ENCODE data around the gene BTRC. TPM values are rescaled to one million over a fixed set of nuclear protein-coding genes. Genes with fewer than 3 reads are reported as not detected.
"Not testable (repeated sequence)": the region's sequence is repeated elsewhere in the genome, so short reads cannot be mapped to it uniquely, and the experiment has no call there.

BTRC gene
- total and polyA plus RNA-seq, 2 donors (not counting 3 experiments of a cell fraction or from before 2014, with no cell fraction given), result 11.6 to 18.5 TPM

DNA sequence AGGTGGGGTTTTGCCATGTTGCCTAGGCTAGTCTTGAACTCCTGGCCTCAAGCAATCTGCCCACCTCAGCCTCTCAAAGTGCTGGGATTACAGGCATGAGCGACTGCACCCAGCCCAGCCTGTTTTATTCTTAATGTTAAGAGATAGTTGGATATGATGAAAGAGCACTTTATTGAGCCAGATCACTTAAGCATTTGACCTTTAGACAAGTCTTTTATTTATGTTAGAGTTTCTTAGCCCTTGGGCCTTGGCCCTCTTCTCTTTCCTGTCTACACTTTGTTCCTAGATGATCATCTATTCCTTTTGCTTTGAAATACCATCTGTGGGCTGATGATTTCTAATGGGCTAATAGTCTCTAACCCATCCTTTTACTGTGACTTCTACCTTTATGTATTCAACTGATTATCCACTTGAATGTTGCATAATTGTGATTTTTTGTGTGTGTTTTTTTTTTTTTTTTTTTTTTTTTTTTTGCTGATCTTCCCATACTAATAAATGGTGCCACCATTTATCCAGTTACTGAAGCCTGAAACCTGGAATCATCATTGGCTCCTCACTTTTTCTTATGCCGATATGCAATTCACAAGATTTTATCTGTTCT is 34.8 kb downstream of the BTRC start:
- H3K9me1 ChIP-seq (replicated peaks; ENCODE audit: control insufficient read depth, extremely low read depth, insufficient read depth, low read length), result no peaks in the 10 kb centered on the region
- DNase-seq (ENCODE audit: low read depth, low spot score) (no peak), FAIRE-seq (no peak)
- H2AFZ ChIP-seq (ENCODE audit: low read depth, low read length), result no peak overlapping the region
- dilution Hi-C loops (cut with MboI; ENCODE audit: extremely low pct_ligation_motif_present, low sequenced_read_pairs) (no loop called here), intact Hi-C loops (cut with micrococcal nuclease) (no loop called here)
- no peak overlapping the region for H3K27ac ChIP-seq (ENCODE audit: insufficient read depth, low read depth, low read length)
- H3K4me3 ChIP-seq (replicated peaks in 1 of 3; ENCODE audit: insufficient read depth in 1 of 3, low read depth in 1 of 3, low read length in 3 of 3), result no peak overlapping the region
- no peaks in the 10 kb centered on the region for H3K4me1 ChIP-seq (ENCODE audit: control insufficient read depth, extremely low read depth, insufficient read depth, low read length)
- TF ChIP-seq GATA2 (IDR thresholded peaks at IDR 0.05; ENCODE audit: insufficient read depth, insufficient read length, low read depth, low read length), result no peak
- no peak for TF ChIP-seq MAX (IDR thresholded peaks at IDR 0.05; ENCODE audit: insufficient read depth, insufficient read length)
- no peak for TF ChIP-seq POLR2A (IDR thresholded peaks at IDR 0.05; ENCODE audit: low read depth, low read length)
- no peak for TF ChIP-seq MYC (IDR thresholded peaks at IDR 0.05; ENCODE audit: low read depth, low read length)
- TF ChIP-seq EZH2 (IDR thresholded peaks at IDR 0.05; ENCODE audit: borderline replicate concordance, low read depth, low read length, severe bottlenecking), result no peak
- TF ChIP-seq, protein P1, sequence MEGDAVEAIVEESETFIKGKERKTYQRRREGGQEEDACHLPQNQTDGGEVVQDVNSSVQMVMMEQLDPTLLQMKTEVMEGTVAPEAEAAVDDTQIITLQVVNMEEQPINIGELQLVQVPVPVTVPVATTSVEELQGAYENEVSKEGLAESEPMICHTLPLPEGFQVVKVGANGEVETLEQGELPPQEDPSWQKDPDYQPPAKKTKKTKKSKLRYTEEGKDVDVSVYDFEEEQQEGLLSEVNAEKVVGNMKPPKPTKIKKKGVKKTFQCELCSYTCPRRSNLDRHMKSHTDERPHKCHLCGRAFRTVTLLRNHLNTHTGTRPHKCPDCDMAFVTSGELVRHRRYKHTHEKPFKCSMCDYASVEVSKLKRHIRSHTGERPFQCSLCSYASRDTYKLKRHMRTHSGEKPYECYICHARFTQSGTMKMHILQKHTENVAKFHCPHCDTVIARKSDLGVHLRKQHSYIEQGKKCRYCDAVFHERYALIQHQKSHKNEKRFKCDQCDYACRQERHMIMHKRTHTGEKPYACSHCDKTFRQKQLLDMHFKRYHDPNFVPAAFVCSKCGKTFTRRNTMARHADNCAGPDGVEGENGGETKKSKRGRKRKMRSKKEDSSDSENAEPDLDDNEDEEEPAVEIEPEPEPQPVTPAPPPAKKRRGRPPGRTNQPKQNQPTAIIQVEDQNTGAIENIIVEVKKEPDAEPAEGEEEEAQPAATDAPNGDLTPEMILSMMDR (IDR thresholded peaks at IDR 0.05; ENCODE audit: extremely low read depth in 1 of 2, insufficient read depth in 1 of 2, low read depth in 1 of 2, low read length in 2 of 2), result no peak
- BruUV-seq (replicated peaks), result no TSS peak
- H3K27me3 ChIP-seq (ENCODE audit: control insufficient read depth in 2 of 2, insufficient read depth in 2 of 2, low read length in 2 of 2), result no peaks in the 10 kb centered on the region
- H3K9me3 ChIP-seq (replicated peaks; ENCODE audit: control insufficient read depth, insufficient read depth, low read length), result no peaks in the 10 kb centered on the region
- no peak overlapping the region for H3K4me2 ChIP-seq (ENCODE audit: insufficient read depth, low read length)
- H3K9ac ChIP-seq (replicated peaks; ENCODE audit: extremely low read depth, insufficient read depth, low read length), result no peak overlapping the region
- H3K79me2 ChIP-seq (ENCODE audit: control insufficient read depth, insufficient read depth, low read length), result peaks cover 2% of the 10 kb centered on the region
- CTCF ChIA-PET, result interaction anchor here (0.6 kb wide), 1 partner anchor 26 kb away, joined by 3 read pairs; no protein-coding TSS in a partner anchor
- POLR2A ChIA-PET, result no interaction called here
- H4K20me1 ChIP-seq (replicated peaks; ENCODE audit: control insufficient read depth, extremely low read depth, insufficient read depth, low read length), result no peaks in the 10 kb centered on the region
- H3K36me3 ChIP-seq (ENCODE audit: control insufficient read depth in 2 of 2, extremely low read depth in 1 of 2, insufficient read depth in 2 of 2, low read length in 2 of 2), result no peaks in the 10 kb centered on the region

DNA sequence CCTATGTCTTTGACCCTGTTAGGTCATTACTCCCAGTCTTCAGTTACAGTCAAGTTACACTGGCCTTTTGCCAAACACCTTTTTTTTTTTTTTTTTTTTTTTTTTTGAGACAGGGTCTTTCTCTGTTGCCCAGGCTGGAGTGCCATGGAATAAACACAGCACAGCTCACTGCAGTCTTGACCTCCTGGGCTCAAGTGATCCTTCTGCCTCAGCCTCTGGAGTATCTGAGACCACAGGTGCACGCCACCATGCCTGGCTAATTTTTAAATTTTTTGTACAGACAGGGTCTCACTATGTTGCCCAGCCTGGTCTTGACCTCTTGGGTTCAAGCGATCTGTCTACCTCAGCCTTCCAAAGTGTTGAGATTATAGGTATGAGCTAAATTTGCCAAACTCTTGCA is 35.6 kb downstream of the BTRC start:
- H3K9me1 ChIP-seq (replicated peaks; ENCODE audit: control insufficient read depth, extremely low read depth, insufficient read depth, low read length); H3K4me3 ChIP-seq (replicated peaks in 1 of 3; ENCODE audit: insufficient read depth in 1 of 3, low read depth in 1 of 3, low read length in 3 of 3); H4K20me1 ChIP-seq (replicated peaks; ENCODE audit: control insufficient read depth, extremely low read depth, insufficient read depth, low read length); dilution Hi-C loops (cut with MboI; ENCODE audit: extremely low pct_ligation_motif_present, low sequenced_read_pairs); DNase-seq (ENCODE audit: low read depth, low spot score); FAIRE-seq; H3K4me2 ChIP-seq (ENCODE audit: insufficient read depth, low read length); H3K9me3 ChIP-seq (replicated peaks; ENCODE audit: control insufficient read depth, insufficient read depth, low read length); H3K4me1 ChIP-seq (ENCODE audit: control insufficient read depth, extremely low read depth, insufficient read depth, low read length); H3K79me2 ChIP-seq (ENCODE audit: control insufficient read depth, insufficient read depth, low read length); H2AFZ ChIP-seq (ENCODE audit: low read depth, low read length); H3K9ac ChIP-seq (replicated peaks; ENCODE audit: extremely low read depth, insufficient read depth, low read length); H3K36me3 ChIP-seq (ENCODE audit: control insufficient read depth in 2 of 2, extremely low read depth in 1 of 2, insufficient read depth in 2 of 2, low read length in 2 of 2); H3K27me3 ChIP-seq (ENCODE audit: control insufficient read depth in 2 of 2, insufficient read depth in 2 of 2, low read length in 2 of 2); BruUV-seq (replicated peaks); H3K27ac ChIP-seq (ENCODE audit: insufficient read depth, low read depth, low read length); intact Hi-C loops (cut with micrococcal nuclease); POLR2A ChIA-PET: not testable (repeated sequence)
- CTCF ChIA-PET, result interaction anchor here (0.6 to 1.3 kb wide), 2 partner anchors 12 to 27 kb away, joined by 3 read pairs; no protein-coding TSS in a partner anchor
